SH-SY5Y (cell line): ENCODE measurements around the gene SMYD3.

Experiments used
- GATA2 ChIP-seq: IDR thresholded peaks from 2 replicates; pipeline ENCODE4 v1.6.1; 2011; ENCODE audit warnings: mild to moderate bottlenecking, low read depth, low read length
- GATA3 ChIP-seq: IDR thresholded peaks from 2 replicates; pipeline ENCODE4 v1.6.1; 2011; ENCODE audit warnings: low read depth, mild to moderate bottlenecking, low read length, moderate library complexity

DNA sequence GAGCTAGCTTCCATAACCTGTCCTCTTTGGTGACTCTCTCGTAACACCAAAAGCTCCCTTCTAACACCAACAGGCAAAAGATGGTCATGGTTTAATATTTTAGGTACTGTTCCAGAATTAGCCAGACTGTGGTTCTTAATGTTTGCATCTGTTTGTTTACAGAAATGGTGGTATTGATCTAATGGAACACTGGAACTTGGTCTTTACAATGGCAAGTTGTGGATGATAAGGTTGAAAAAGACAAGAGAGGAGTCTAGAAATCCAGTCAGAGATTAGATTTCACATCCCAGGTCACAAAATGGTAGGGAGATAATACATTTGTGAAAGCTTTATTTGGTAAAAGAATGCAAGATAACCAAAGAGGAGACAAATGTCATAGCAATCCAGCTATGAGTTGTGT, 293.1 kb downstream of the SMYD3 start:
- TF ChIP-seq GATA2 (no peak), GATA3 (no peak)
